Stimulated activated effector memory CD8-positive, alpha-beta T cell treated with anti-CD3 and anti-CD28 coated beads, Interleukin-12 subunit alpha, Interleukin-12 subunit beta, amount 100 ng/mL, for 72 hours (primary cell): ENCODE measurements around the gene NDUFA8.

Experiments
- ATAC-seq: fragments of 150-1000 bp; cut with Tn5 transposase; 2 replicates; pipeline ENCODE4 v1.10.0; 2021
- DNase-seq, 2 donors: peaks; one replicate each; pipeline ENCODE4 v3.0.0; 2021 to 2022; ENCODE audit warnings: low spot score in 2 of 2
- H3K27ac Mint-ChIP-seq: one replicate; pipeline ENCODE4 v1.8.0; 2022; ENCODE audit warnings: mild to moderate bottlenecking, mixed read lengths
- H3K36me3 Mint-ChIP-seq: one replicate; pipeline ENCODE4 v1.8.0; 2022; ENCODE audit warnings: mild to moderate bottlenecking, mixed read lengths
- H3K4me1 Mint-ChIP-seq: one replicate; pipeline ENCODE4 v1.8.0; 2022; ENCODE audit warnings: mixed read lengths
- H3K4me3 Mint-ChIP-seq: one replicate; pipeline ENCODE4 v1.8.0; 2022; ENCODE audit warnings: mild to moderate bottlenecking, mixed read lengths
- H3K9me3 Mint-ChIP-seq: one replicate; pipeline ENCODE4 v1.8.0; 2022; ENCODE audit warnings: mixed read lengths

NDUFA8 gene

GRCh38 chr9:122162415-122162814 lies 2.8 kb upstream of the NDUFA8 start:
- DNase-seq = no peak
- Mint-ChIP-seq H3K4me1 (peaks cover 26% of the 10 kb centered on the region), H3K4me3 (no peak overlapping the region), H3K36me3 (peaks cover 20% of the 10 kb centered on the region), H3K27ac (no peak overlapping the region), H3K9me3 (peaks cover 4% of the 10 kb centered on the region)
- ATAC-seq = no peak

- Mint-ChIP-seq H3K36me3 (peaks cover 15% of the 10 kb centered on the region), H3K9me3 (peaks cover 4% of the 10 kb centered on the region), H3K4me3 (peak overlapping the region; percentile 96), H3K27ac (peak overlapping the region; percentile 98), H3K4me1 (peaks cover 39% of the 10 kb centered on the region)
- DNase-seq = no peak
- ATAC-seq = no peak
Measured at GRCh38 chr9:122159925-122160246, 307 bp upstream of the NDUFA8 start.

GRCh38 chr9:122158202-122158601 lies 1.4 kb downstream of the NDUFA8 start:
- DNase-seq (no peak), ATAC-seq (peak; percentile 29)
- Mint-ChIP-seq H3K27ac (no peak overlapping the region), H3K4me3 (peak overlapping the region; percentile 96), H3K4me1 (peaks cover 45% of the 10 kb centered on the region), H3K9me3 (peaks cover 4% of the 10 kb centered on the region), H3K36me3 (peaks cover 15% of the 10 kb centered on the region)

GRCh38 chr9:122155796-122156195 lies 3.8 kb downstream of the NDUFA8 start:
- Mint-ChIP-seq H3K9me3 (no peaks in the 10 kb centered on the region), H3K4me3 (no peak overlapping the region), H3K4me1 (peaks cover 45% of the 10 kb centered on the region), H3K36me3 (peaks cover 38% of the 10 kb centered on the region), H3K27ac (peak overlapping the region; percentile 46)
- DNase-seq (no peak), ATAC-seq (no peak)

- ATAC-seq (no peak), DNase-seq (no peak)
- Mint-ChIP-seq H3K27ac (no peak overlapping the region), H3K4me1 (peaks cover 10% of the 10 kb centered on the region), H3K9me3 (no peaks in the 10 kb centered on the region), H3K4me3 (no peak overlapping the region), H3K36me3 (peaks cover 67% of the 10 kb centered on the region)
Measured at GRCh38 chr9:122151267-122151828, 8.2 kb downstream of the NDUFA8 start.

GRCh38 chr9:122145592-122145863 lies 14.1 kb downstream of the NDUFA8 start:
- ATAC-seq (no peak), DNase-seq (no peak)
- no peak overlapping the region for H3K27ac Mint-ChIP-seq
- no peaks in the 10 kb centered on the region for H3K9me3 Mint-ChIP-seq
- H3K36me3 Mint-ChIP-seq = peaks cover 78% of the 10 kb centered on the region
- H3K4me1 Mint-ChIP-seq = no peaks in the 10 kb centered on the region
- no peak overlapping the region for H3K4me3 Mint-ChIP-seq

GRCh38 chr9:122144836-122145591 lies 14.6 kb downstream of the NDUFA8 start:
- Mint-ChIP-seq H3K27ac (peak overlapping the region; percentile 63), H3K36me3 (peaks cover 73% of the 10 kb centered on the region), H3K4me3 (no peak overlapping the region), H3K9me3 (no peaks in the 10 kb centered on the region), H3K4me1 (no peaks in the 10 kb centered on the region)
- ATAC-seq = no peak
- DNase-seq = no peak

- no peaks in the 10 kb centered on the region for H3K9me3 Mint-ChIP-seq
- peak overlapping the region; percentile 63 for H3K27ac Mint-ChIP-seq
Measured at GRCh38 chr9:122143876-122144405, 15.6 kb downstream of the NDUFA8 start.

GRCh38 chr9:122143296-122143695 lies 16.3 kb downstream of the NDUFA8 start:
- Mint-ChIP-seq H3K27ac (peak overlapping the region; percentile 63), H3K36me3 (peaks cover 55% of the 10 kb centered on the region), H3K4me3 (no peak overlapping the region), H3K9me3 (no peaks in the 10 kb centered on the region), H3K4me1 (no peaks in the 10 kb centered on the region)
- ATAC-seq (no peak), DNase-seq (no peak)

More at GRCh38 chr9:122143876-122144405, 15.6 kb downstream of the NDUFA8 start:
- DNase-seq (no peak), ATAC-seq (no peak)
- no peak overlapping the region for H3K4me3 Mint-ChIP-seq
- H3K36me3 Mint-ChIP-seq = peaks cover 62% of the 10 kb centered on the region
- H3K4me1 Mint-ChIP-seq = no peaks in the 10 kb centered on the region

GRCh38 chr9:122141671-122142070 lies 17.9 kb downstream of the NDUFA8 start:
- no peak for ATAC-seq
- H3K4me3 Mint-ChIP-seq = no peak overlapping the region
- H3K9me3 Mint-ChIP-seq = no peaks in the 10 kb centered on the region
- DNase-seq = no peak
- peaks cover 39% of the 10 kb centered on the region for H3K36me3 Mint-ChIP-seq
- no peaks in the 10 kb centered on the region for H3K4me1 Mint-ChIP-seq
- H3K27ac Mint-ChIP-seq = no peak overlapping the region

- H3K4me3 Mint-ChIP-seq = no peak overlapping the region
- ATAC-seq (no peak), DNase-seq (no peak)
- no peaks in the 10 kb centered on the region for H3K4me1 Mint-ChIP-seq
- no peaks in the 10 kb centered on the region for H3K9me3 Mint-ChIP-seq
- peaks cover 28% of the 10 kb centered on the region for H3K36me3 Mint-ChIP-seq
- H3K27ac Mint-ChIP-seq = no peak overlapping the region
Measured at GRCh38 chr9:122140368-122141193, 19.0 kb downstream of the NDUFA8 start.

- Mint-ChIP-seq H3K4me1 (no peaks in the 10 kb centered on the region), H3K9me3 (no peaks in the 10 kb centered on the region), H3K36me3 (peaks cover 14% of the 10 kb centered on the region), H3K4me3 (no peak overlapping the region), H3K27ac (no peak overlapping the region)
- DNase-seq (no peak), ATAC-seq (no peak)
Measured at GRCh38 chr9:122138560-122139268, 20.9 kb downstream of the NDUFA8 start.

GRCh38 chr9:122135529-122135859 lies 24.1 kb downstream of the NDUFA8 start:
- no peaks in the 10 kb centered on the region for H3K9me3 Mint-ChIP-seq
- ATAC-seq = no peak
- no peak overlapping the region for H3K27ac Mint-ChIP-seq
- H3K4me1 Mint-ChIP-seq = no peaks in the 10 kb centered on the region
- no peaks in the 10 kb centered on the region for H3K36me3 Mint-ChIP-seq
- H3K4me3 Mint-ChIP-seq = no peak overlapping the region
- DNase-seq = no peak

GRCh38 chr9:122134822-122135528 lies 24.6 kb downstream of the NDUFA8 start:
- no peak overlapping the region for H3K4me3 Mint-ChIP-seq
- ATAC-seq = no peak
- H3K4me1 Mint-ChIP-seq = no peaks in the 10 kb centered on the region
- H3K36me3 Mint-ChIP-seq = no peaks in the 10 kb centered on the region
- no peak for DNase-seq
- H3K9me3 Mint-ChIP-seq = no peaks in the 10 kb centered on the region
- no peak overlapping the region for H3K27ac Mint-ChIP-seq

- Mint-ChIP-seq H3K4me3 (no peak overlapping the region), H3K27ac (no peak overlapping the region), H3K9me3 (no peaks in the 10 kb centered on the region), H3K4me1 (no peaks in the 10 kb centered on the region), H3K36me3 (no peaks in the 10 kb centered on the region)
- ATAC-seq (no peak), DNase-seq (no peak)
Measured at GRCh38 chr9:122133984-122134535, 25.5 kb downstream of the NDUFA8 start.
